GM19043 (cell line): ENCODE measurements around the gene PRMT7.

Source experiments
- ATAC-seq: cut with Tn5 transposase; IDR thresholded peaks from one replicate; pipeline ENCODE4 v1.9.1; 2021; ENCODE audit warnings: low read depth; ENCODE audit not compliant: unreplicated experiment

The PRMT7 gene

DNA sequence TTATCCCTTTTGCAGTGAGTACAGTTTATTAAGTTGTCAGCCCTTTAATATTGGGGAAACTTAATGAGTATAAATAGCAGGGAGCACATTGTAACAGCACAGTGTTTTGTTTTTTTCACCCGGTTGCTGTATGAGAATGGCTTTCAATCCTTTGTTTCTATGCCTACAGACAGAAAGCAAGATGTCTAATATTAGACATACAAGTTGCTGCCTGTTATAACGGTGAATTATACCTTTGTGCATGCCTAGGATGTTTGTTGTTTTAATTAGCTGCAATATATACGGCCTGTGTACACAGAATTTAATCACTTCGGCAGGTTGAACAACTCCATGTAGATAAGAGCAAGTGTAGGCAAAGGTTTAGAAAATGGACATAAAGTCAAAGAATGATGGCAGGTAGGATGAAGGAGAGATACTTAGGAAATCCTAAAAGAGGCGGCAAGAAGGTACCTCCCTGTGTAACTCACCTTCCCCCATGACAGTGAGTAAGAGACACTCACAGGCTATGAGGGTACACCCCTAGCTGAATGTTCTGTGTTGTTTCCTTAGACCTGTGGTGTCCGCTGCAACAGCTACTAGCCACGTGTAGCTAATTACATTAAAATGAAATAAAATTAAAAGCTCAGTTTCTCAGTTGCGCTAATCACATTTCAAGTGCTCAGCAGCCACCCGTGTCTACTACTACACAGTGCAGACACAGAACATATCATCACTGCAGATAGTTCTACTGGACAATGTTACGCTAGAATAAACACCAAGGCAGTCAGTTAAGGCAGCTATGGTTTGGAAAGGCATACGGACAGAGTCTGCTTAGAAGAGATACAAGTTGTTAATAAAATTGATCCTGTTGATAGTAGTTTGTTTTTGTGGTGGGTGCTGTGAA, 11.0 kb upstream of the PRMT7 start:
- no peak for ATAC-seq

DNA sequence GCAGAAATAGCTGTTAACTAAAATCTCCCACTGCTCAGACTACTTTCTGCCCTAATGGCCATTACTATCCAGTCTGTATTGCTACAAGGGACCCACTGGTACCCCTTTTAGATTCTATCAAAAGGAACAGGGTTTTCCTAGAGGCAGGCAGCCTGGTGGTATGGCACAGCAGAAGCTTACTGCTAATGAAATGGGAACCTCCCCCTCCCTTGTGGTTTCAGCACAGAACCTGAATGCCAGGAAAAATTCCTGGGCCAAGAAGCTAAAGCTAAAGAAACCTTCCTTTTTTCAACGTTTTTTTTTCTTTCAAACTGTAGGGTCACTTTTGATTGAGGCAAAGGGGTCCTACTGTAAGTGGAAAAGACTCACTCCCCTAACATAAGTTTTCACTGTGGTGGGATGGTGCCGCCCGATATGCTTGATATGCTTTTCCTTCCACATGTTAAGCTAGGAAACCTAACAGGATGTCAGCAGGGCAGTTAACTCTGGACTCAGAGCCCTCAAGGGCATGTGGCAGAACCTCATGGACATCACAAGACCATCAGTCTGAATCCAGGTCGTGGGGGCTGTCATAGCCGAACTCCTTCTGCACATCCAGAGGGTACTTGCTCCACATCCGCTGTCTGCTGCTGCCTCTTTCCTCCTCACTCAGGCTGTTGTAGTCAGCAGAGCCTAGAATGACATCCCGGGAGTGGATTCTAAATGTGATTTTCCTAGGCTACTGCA, 9.9 kb upstream of the PRMT7 start:
- no peak for ATAC-seq

- ATAC-seq = no peak
Measured at GRCh38 chr16:68306633-68307032, 4.2 kb upstream of the PRMT7 start.

DNA sequence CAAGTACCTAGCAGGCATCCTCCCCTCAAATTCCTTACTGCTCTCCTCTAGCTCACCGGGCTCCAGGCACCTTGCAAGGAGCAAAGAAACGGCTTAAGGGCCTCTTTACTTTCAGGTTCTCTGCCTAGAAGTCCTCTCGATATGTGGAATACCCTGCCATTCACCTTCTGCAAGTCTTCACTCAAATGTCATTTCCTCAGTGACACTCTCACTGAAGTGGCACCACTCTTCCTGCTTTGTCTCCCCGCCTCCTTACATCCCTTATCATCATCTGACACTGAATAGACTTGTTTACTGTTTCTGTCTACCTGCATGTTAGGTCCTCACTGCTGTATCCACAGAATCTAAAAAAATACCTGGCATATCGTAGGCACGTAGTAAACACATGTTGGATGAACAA, 1.0 kb upstream of the PRMT7 start:
- ATAC-seq = no peak

DNA sequence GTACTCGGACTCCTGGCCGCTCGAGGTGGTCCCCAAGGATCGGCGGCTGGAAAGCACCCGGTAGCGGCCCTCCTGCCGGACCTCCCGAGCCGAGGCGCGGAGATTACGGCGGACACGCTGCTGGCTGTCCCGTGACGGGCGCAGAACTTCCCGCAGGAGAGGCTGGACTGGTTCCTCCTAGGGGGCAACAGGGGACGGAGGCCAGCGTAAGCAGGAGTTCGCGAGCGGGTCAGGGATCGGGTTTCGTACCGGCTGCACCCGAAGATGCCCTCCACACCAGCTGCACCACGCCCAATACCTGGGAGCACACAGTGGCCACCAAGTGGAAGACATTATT, 414 bp upstream of the PRMT7 start:
- ATAC-seq = no peak

DNA sequence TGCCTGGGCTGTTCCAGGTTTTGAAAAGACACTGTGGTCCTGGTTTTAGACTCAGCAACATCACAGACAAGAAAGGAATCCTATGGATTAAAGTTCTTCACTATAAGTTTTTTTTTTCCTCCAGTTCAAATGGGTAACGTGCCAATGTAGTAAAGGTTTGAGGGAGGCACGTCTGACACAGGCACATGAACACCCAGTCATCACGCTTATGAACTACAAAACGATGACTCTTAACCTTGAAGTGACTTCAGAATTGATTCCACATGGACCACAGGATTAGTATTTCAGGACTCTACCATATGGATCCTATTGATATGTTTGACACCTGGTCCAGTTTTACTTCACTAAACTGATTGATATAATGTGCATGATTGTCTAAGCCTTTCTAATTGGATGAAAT, 2.3 kb downstream of the PRMT7 start:
- ATAC-seq = no peak

- no peak for ATAC-seq
Measured at GRCh38 chr16:68319185-68319908, 8.5 kb downstream of the PRMT7 start.

DNA sequence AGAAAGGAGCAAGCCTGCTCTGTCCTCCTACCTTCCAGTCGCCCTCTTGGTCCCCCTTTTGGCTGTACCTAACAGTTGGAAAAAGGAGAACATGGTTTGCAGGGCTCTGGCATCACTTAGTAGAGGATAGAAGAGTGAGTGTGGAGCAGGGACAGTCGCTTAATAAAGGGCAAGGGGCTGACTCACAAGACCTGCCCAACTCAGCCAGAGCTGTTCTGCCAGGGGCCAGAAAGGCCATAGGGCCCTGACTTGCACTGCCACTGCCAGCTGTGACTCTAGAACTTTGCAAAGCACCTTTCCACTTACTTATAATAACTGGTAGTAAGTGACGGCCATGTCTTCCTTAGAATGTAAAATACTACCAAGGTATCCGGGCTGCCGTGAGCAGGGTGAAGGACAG, 13.5 kb downstream of the PRMT7 start:
- no peak for ATAC-seq

DNA sequence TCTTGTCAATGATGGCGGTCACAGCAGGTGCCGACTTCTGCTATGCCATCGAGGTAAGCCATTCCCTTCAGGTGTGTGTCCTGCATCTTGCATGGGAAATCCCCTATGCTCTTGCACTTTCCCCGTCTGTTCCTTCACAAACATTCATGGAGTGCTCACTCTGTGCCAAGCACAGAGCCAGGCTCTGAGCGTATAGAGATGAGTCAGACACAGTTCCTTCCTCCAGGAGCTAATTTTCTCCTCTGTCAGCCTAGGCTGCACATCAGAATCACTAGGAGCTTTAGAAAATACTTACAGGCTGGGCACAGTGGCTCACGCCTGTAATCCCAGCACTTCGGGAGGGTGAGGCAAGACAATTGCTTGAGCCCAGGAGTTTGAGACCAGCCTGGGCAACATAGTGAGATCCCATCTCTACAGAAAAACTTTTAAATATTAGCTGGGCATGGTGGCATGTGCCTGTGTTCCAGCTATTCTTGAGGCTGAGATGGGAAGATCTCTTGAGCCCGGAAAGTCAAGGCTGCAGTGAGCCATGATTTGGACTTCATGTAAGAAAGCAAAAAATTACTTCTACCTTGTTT, 14.1 kb downstream of the PRMT7 start:
- no peak for ATAC-seq

DNA sequence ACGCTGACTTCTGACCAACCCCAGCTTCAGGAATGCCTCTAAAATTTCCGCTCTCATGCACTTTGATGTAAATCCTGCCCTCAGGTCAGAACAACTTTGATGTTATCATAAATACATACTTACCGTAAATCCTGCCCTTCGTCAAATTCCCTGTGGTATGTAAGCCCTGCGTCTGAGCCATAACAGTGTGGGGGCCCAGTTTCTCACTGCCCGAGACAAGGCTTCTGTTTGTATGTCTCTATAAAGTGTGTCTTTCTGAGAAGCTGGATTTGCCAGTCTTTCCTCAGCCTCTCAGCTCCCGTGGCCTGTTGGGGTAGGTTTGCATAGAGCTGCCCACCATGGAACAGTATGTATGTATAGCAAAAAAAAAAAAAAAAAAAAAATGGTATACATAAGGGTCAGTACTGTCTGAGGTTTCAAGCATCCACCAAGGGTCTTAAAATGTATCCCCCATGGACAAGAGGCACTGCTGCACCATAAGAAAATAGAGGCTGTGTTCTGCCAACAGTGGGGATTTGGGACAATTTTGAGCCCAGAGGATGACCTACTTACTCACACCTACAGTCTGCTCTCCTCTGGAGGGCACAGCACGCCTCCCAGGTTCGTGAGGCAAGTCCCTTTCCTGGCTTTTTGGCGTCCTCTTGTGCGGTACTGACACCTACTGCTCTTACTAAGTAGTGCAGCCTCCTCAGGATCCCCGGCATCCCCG, 17.5 kb downstream of the PRMT7 start:
- no peak for ATAC-seq

DNA sequence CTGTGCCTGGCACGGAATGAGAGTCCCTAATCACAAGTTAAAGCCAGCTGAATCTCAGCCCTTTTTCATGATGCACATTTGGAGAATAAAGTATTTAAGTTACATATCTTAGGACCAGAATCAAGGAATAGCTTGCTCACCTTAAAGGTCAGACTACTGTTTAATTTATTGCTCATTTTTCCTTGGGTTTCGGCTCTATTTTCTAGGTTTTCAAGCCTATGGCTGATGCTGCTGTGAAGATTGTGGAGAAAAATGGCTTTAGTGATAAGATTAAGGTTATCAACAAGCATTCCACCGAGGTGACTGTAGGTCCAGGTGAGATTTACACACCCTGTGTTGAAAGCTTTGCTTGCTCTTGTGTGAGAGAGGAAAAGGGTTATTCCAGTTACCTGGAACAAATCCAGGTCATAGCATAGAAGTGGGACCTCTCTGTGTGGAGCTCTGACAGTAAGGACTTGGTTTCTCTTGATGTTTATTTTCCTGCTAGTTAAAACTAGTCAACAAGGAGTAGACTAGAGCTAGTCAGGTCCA, 18.1 kb downstream of the PRMT7 start:
- ATAC-seq = no peak

DNA sequence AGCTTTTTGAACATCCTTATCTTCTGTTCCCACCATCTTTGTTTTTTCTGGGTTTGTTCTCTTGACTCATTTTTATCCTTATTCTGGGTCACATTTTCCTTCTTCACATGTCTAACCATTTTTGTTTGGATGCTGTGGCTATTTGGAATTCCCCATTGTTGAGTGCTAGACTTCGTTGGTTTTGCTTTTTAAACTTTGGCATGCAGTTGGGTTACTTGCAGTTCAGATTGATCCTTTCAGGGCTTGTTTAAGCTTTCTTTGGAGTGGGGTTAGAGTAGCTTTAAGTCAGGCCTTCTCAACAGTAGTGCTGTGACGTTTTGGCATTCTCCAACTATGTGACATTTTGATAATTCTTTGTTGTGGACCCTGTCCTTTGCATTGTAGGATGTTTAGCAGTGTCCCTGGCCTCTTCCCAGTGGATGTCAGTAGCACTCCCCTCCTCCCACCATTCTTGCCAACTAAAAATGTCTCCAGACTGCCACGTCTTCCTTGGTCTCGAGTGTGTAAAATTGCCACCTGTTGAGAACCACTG, 21.1 kb downstream of the PRMT7 start:
- no peak for ATAC-seq

DNA sequence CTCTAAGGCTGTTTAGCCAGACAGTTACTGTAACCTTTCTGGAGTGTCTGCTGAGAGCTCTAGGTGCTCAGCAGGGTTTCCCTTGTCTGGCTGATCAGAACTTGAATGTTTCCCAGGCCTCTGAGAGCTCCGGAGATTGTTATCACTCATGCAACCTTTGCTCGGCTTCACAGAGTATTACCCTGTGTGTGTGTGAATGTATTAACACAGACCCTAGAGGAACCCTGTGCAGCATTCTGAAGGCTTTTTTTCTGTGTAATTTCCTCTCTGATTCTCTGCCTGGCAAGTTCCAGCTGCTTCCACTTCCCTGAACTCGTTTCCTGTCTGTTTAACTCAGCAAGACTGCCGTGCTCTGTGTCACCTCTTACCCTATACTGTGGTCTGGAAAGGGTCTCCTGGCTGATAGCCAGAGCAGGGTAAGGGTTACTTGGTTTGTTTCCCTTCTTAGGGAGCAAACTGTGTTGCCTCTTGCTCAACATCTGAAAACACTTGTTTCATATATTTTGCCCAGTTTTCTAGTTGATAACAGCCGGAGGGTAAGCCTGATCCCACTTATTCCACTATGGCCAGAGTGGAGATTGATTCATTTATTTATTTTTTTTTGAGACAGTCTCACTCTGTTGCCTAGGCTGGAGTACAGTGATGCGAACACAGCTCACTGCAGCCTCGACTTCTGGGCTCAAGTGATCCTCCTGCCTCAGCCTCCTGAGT, 21.7 kb downstream of the PRMT7 start:
- ATAC-seq = no peak

GRCh38 chr16:68335175-68335574, 24.4 kb downstream of the PRMT7 start:
- no peak for ATAC-seq

DNA sequence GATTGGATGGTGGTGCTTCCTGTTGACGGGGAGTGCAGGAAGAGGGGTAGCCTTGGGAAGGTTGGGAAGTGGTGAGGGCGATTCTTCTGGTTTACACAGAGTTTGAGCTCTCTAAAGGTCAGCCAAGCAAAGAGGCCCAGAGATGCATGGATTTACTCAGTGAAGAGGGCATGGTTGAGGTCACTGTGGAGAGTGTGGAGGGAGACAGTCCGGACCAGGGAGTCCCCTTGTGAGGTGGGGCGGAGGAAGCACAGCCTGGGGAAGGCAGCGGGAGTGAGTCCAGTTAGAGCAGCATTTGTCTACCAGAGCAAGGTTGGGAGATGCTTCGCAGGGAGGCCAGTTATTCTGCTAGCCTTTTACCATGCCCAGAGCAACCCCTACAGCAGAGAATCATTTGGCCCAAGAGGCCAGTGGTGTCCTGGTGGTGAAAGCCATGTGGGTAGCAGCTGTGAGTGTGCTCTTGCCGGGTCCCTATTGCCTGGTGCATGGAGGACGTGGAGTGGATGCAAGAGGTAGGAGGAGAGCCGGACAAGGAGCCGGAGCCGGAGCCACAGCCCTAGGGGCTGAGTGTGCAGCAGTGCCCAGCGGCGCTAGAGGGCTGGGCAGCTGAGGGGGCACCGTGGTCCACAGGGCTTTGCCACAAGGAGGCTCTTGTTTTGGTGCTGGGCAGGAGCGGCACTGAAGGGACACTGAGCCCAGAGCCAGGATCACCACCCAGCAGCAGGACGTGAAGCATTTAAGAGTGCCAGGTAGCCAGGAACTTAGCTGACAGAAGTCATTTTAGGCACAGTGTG, 27.7 kb downstream of the PRMT7 start:
- no peak for ATAC-seq

DNA sequence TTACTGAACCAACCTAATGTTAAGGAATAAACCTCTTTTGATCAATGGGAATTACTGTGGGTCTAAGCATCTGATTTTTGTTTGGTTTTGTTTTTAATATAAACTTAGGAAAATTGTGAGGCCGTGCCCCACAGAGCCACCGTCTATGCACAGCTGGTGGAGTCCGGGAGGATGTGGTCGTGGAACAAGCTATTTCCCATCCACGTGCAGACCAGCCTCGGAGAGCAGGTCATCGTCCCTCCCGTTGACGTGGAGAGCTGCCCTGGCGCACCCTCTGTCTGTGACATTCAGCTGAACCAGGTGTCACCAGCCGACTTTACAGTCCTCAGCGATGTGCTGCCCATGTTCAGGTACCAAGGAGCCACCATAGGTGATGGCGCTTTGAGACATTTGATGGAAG, 28.4 kb downstream of the PRMT7 start:
- no peak for ATAC-seq

DNA sequence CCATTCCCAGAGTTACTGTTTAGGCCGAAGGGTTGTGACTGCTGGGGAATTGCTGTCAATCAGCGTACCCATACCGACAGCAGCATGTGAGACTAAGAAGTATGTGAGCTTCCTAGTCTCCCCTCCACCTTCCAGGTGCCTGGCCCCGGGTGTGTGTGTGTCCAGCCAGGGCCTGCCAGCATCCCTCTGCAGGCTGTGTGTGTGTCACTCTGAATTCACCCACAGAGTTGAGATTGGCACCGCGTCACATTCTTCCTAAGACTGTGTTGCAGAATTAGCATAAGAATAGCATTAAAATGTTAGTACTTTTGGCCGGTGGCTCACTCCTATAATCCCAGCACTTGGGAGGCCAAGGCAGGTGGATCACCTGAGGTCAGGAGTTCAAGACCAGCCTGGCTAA, 31.8 kb downstream of the PRMT7 start:
- no peak for ATAC-seq

DNA sequence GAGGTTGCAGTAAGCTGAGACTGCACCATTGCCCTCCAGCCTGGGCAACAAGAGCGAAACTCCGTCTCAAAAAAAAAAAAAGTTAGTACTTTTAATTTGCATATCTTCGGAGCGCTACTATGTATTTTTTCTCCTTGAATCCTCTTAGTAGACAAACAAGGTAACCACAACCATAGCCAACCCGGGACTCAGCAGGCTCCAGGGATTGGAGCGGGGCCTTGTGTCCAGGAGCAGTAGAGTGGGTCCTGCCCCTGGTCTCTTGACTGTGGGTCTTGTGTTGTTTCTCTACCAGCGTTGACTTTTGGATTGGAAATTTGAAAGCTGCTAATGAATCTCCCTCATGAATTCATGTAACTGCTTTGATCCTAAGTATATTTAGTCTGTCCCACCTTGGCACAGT, 32.3 kb downstream of the PRMT7 start:
- ATAC-seq = no peak

DNA sequence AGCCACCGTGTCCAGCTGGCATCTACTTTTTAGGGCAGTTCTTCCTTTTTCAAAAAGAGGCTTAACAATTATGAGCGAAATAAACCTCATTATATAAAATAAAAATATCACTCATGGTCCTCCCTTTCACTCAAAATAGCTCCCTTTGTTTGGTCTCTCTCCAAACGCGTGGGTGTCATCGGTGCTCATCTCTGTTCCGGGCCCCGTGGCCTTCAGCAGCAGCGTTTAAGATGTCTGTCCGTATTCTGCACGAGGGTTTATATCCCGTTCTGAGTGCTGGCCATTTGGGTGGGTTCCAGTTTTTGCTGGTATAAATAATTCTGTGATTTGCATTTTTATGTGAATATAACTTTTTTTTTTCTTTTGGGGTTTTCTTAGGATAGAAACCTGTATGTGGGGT, 33.4 kb downstream of the PRMT7 start:
- ATAC-seq = no peak
